Measurements from ENCODE around the gene FAIM2. TPM values are rescaled to one million over a fixed set of nuclear protein-coding genes. Genes with fewer than 3 reads are reported as not detected.

The FAIM2 gene
- total and polyA plus RNA-seq, 2 donors (not counting 3 experiments of a cell fraction or from before 2014, with no cell fraction given), result 0.01 TPM; not detected in 1

DNA sequence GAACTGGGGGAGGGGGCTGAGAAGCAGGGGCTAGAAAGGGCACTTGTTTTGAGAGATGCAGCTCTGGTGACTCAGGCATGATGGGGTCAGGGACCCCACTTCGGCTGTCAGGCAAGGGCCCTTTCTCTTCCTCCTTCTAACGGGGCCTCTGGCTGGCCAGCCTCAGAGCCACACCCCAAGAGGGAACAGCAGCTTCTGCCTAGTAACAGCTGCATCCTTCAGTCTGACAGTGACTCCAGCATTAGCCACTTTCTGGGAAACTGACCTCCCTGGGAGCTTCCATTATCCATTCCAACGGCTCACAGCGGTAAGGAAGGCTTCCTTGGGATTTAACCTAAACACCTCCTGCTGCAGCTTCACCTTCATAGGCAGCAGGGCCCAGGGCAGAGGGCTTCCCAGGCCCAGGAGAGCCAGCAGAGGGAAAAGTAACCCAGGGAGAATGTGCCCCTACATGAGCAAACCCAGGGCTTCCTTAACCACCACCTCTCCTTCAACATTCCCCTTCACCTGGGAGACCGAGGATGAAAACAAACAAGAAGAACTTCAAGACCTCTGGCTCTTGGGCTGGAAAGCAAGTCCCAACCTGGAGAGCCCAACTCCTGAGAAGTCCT is 78.2 kb downstream of the FAIM2 start:
- Histone ChIP-seq H3K9ac (replicated peaks; ENCODE audit: extremely low read depth, insufficient read depth, low read length) (no peak overlapping the region), H3K36me3 (ENCODE audit: control insufficient read depth in 2 of 2, extremely low read depth in 1 of 2, insufficient read depth in 2 of 2, low read length in 2 of 2) (peaks cover 0 to 4% of the 10 kb centered on the region in 2 experiments), H3K4me3 (replicated peaks in 1 of 3; ENCODE audit: insufficient read depth in 1 of 3, low read depth in 1 of 3, low read length in 3 of 3) (no peak overlapping the region), H3K4me2 (ENCODE audit: insufficient read depth, low read length) (peak overlapping the region; percentile 26), H3K27ac (ENCODE audit: insufficient read depth, low read depth, low read length) (peak overlapping the region; percentile 72), H3K79me2 (ENCODE audit: control insufficient read depth, insufficient read depth, low read length) (peaks cover 61% of the 10 kb centered on the region), H2AFZ (ENCODE audit: low read depth, low read length) (no peak overlapping the region), H3K27me3 (ENCODE audit: control insufficient read depth in 2 of 2, insufficient read depth in 2 of 2, low read length in 2 of 2) (no peaks in the 10 kb centered on the region), H4K20me1 (replicated peaks; ENCODE audit: control insufficient read depth, extremely low read depth, insufficient read depth, low read length) (no peaks in the 10 kb centered on the region), H3K9me3 (replicated peaks; ENCODE audit: control insufficient read depth, insufficient read depth, low read length) (no peaks in the 10 kb centered on the region), H3K9me1 (replicated peaks; ENCODE audit: control insufficient read depth, extremely low read depth, insufficient read depth, low read length) (no peaks in the 10 kb centered on the region), H3K4me1 (ENCODE audit: control insufficient read depth, extremely low read depth, insufficient read depth, low read length) (peaks cover 52% of the 10 kb centered on the region)
- intact Hi-C loops (cut with micrococcal nuclease), result loop anchor here (5.0 kb wide), 1 partner anchor 188 kb away; no protein-coding TSS in a partner anchor
- dilution Hi-C loops (cut with MboI; ENCODE audit: extremely low pct_ligation_motif_present, low sequenced_read_pairs), result no loop called here
- POLR2A ChIA-PET, result interaction anchor here (0.6 to 0.8 kb wide), 2 partner anchors 84 to 694 kb away, joined by 3 read pairs; partner anchors contain the start of genes TMBIM6 and TUBA1B
- FAIRE-seq, result no peak
- CTCF ChIA-PET, result interaction anchor here (1.2 to 6.1 kb wide), 5 partner anchors 13 to 41 kb away, joined by 3 to 53 read pairs (median 5); no protein-coding TSS in a partner anchor
- no peak for DNase-seq (ENCODE audit: low read depth, low spot score)
- BruUV-seq (replicated peaks), result no TSS peak
- TF ChIP-seq GATA2 (IDR thresholded peaks at IDR 0.05; ENCODE audit: insufficient read depth, insufficient read length, low read depth, low read length) (no peak), POLR2AphosphoS5 (IDR thresholded peaks at IDR 0.05; ENCODE audit: insufficient read depth, low read depth, low read length) (no peak), JUN (IDR thresholded peaks at IDR 0.05; ENCODE audit: borderline replicate concordance, insufficient read depth, insufficient read length, low read depth) (no peak), FOS (IDR thresholded peaks at IDR 0.05; ENCODE audit: borderline replicate concordance, insufficient read depth, low read length) (no peak), EZH2 (IDR thresholded peaks at IDR 0.05; ENCODE audit: borderline replicate concordance, low read depth, low read length, severe bottlenecking) (no peak), MYC (IDR thresholded peaks at IDR 0.05; ENCODE audit: low read depth, low read length) (no peak), POLR2A (IDR thresholded peaks at IDR 0.05; ENCODE audit: low read depth, low read length) (no peak)
- TF ChIP-seq, protein P1, sequence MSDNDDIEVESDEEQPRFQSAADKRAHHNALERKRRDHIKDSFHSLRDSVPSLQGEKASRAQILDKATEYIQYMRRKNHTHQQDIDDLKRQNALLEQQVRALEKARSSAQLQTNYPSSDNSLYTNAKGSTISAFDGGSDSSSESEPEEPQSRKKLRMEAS (IDR thresholded peaks at IDR 0.05; ENCODE audit: insufficient read depth, insufficient read length), result no peak
- TF ChIP-seq, protein P2, sequence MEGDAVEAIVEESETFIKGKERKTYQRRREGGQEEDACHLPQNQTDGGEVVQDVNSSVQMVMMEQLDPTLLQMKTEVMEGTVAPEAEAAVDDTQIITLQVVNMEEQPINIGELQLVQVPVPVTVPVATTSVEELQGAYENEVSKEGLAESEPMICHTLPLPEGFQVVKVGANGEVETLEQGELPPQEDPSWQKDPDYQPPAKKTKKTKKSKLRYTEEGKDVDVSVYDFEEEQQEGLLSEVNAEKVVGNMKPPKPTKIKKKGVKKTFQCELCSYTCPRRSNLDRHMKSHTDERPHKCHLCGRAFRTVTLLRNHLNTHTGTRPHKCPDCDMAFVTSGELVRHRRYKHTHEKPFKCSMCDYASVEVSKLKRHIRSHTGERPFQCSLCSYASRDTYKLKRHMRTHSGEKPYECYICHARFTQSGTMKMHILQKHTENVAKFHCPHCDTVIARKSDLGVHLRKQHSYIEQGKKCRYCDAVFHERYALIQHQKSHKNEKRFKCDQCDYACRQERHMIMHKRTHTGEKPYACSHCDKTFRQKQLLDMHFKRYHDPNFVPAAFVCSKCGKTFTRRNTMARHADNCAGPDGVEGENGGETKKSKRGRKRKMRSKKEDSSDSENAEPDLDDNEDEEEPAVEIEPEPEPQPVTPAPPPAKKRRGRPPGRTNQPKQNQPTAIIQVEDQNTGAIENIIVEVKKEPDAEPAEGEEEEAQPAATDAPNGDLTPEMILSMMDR (IDR thresholded peaks at IDR 0.05; ENCODE audit: extremely low read depth in 1 of 2, insufficient read depth in 1 of 2, low read depth in 1 of 2, low read length in 2 of 2), result no peak
